Omental fat pad (tissue), 4 donors: Measurements from ENCODE around the gene CDC42EP4. TPM values are rescaled to one million over a fixed set of nuclear protein-coding genes. Genes with fewer than 3 reads are reported as not detected.

Experiments
- ATAC-seq: fragments of 150-250 bp; one replicate; pipeline ENCODE4 v1.9.1; 2016; ENCODE audit warnings: mild to moderate bottlenecking, moderate library complexity; ENCODE audit not compliant: low FRiP score
- DNase-seq: peaks from one replicate; pipeline ENCODE4 v3.0.0-alpha.2; 2019; ENCODE audit warnings: low spot score
- total RNA-seq, 4 donors: library from RNA; depleted of rRNA; stranded (reverse); fragments of >200 nt; gene quantifications; one replicate each; pipeline ENCODE4 v1.1.0, GENCODE V29; 2016
- TF ChIP-seq, protein P1 (sequence below), 3 donors: fragments of 450-650 bp; IDR thresholded peaks; one replicate each; pipeline ENCODE4 v1.5.1; 2016 to 2017; ENCODE audit warnings: antibody characterized with exemption in 3 of 3, mild to moderate bottlenecking in 3 of 3, moderate library complexity in 2 of 3

Gene CDC42EP4
- total RNA-seq, 4 donors from 2014 or later: 137 to 224 (median 181) TPM

GRCh38 chr17:73343739-73344454, 32.1 kb upstream of the CDC42EP4 start:
- ATAC-seq: no peak
- TF ChIP-seq, protein P1, sequence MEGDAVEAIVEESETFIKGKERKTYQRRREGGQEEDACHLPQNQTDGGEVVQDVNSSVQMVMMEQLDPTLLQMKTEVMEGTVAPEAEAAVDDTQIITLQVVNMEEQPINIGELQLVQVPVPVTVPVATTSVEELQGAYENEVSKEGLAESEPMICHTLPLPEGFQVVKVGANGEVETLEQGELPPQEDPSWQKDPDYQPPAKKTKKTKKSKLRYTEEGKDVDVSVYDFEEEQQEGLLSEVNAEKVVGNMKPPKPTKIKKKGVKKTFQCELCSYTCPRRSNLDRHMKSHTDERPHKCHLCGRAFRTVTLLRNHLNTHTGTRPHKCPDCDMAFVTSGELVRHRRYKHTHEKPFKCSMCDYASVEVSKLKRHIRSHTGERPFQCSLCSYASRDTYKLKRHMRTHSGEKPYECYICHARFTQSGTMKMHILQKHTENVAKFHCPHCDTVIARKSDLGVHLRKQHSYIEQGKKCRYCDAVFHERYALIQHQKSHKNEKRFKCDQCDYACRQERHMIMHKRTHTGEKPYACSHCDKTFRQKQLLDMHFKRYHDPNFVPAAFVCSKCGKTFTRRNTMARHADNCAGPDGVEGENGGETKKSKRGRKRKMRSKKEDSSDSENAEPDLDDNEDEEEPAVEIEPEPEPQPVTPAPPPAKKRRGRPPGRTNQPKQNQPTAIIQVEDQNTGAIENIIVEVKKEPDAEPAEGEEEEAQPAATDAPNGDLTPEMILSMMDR (IDR thresholded peaks at IDR 0.05): no peak

GRCh38 chr17:73343168-73343634, 31.4 kb upstream of the CDC42EP4 start:
- DNase-seq: no peak
- peak; percentile 21 for ATAC-seq
- TF ChIP-seq, protein P1 (IDR thresholded peaks at IDR 0.05): no peak

More at GRCh38 chr17:73343739-73344454, 32.1 kb upstream of the CDC42EP4 start:
- no peak for DNase-seq

DNA sequence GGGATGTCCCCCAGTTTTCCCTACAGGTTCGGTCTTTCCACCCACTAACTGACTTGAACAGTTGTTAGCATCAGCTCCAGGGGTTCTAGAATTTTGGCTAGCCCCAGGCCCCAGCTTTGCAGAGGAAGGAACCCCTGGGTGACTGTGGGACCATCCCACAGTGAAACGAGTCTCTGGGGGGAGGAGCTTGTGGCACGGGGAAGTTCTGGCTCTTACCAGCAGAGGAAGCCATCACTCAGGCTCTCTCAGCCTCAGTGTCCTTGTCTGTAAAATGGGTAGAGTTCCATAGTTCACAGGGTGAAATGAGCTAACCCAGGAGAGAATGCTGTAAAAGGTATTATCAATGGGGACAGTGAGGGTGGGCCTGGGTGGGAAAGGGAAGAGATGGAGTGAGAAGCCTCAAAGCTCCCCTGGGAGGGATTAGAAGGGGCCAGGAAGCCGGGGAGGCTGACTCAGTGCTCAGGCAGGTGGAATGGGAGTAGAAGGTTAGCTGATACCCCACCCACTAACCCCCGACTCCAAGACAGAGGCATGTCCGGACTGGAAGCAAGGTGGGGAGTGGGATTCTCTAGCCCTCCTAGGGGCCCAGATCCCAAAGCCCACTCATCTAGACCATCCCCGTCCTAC, 30.9 kb upstream of the CDC42EP4 start:
- DNase-seq (no peak), ATAC-seq (peak; percentile 56)
- TF ChIP-seq, protein P1 (IDR thresholded peaks at IDR 0.05): no peak

GRCh38 chr17:73342050-73342522, 30.3 kb upstream of the CDC42EP4 start:
- ATAC-seq (peak; percentile 66), DNase-seq (peak; percentile 52)
- TF ChIP-seq, protein P1 (IDR thresholded peaks at IDR 0.05): no peak

GRCh38 chr17:73341350-73342049, 29.7 kb upstream of the CDC42EP4 start:
- TF ChIP-seq, protein P1 (IDR thresholded peaks at IDR 0.05): no peak
- ATAC-seq (peak; percentile 4), DNase-seq (no peak)

DNA sequence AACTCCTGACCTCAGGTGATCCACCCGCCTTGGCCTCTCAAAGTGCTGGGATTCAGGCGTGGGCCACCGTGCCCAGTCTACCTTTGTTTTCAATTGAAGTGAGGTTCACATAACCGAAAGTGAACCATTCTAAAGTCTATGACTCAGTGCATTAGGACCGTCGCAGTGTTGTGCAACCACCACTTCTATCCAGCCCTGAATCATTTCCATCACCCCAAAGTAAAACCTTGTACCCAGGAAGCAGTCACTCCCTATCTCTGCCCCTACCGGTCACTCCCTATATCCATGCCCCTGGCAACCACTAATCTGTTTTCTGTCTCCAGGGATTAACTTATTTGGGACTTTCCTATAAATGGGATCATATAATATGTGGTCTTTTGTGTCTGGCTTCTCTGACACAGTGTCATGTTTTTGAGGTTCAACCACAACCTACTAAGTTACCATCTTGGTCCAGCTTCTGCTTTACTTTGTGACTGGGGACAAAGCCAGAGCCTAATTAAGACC, 28.3 kb upstream of the CDC42EP4 start:
- peak; percentile 62 for DNase-seq

More for the DNA sequence above, 28.3 kb upstream of the CDC42EP4 start:
- ATAC-seq: peak; percentile 82
- TF ChIP-seq, protein P1 (IDR thresholded peaks at IDR 0.05): no peak
